ENCODE data around the gene GOPC.

GOPC gene

GRCh38 chr6:117552618-117553017 lies 49.7 kb downstream of the GOPC start:
- no peak for TF ChIP-seq CTCF (IDR thresholded peaks at IDR 0.05; ENCODE audit: low read depth, low read length, missing control alignments)
- no peak overlapping the region for H3K4me3 ChIP-seq (ENCODE audit: low read depth, low read length)
- no peak for DNase-seq (ENCODE audit: low read depth)
- in situ Hi-C loops (cut with HindIII; ENCODE audit: low sequenced_read_pairs): no loop called here

- TF ChIP-seq CTCF (IDR thresholded peaks at IDR 0.05; ENCODE audit: low read depth, low read length, missing control alignments): no peak
- H3K4me3 ChIP-seq (ENCODE audit: low read depth, low read length): no peak overlapping the region
- no peak for DNase-seq (ENCODE audit: low read depth)
- in situ Hi-C loops (cut with HindIII; ENCODE audit: low sequenced_read_pairs): no loop called here
Measured at GRCh38 chr6:117550618-117551242, 51.6 kb downstream of the GOPC start.

GRCh38 chr6:117550078-117550600 lies 52.2 kb downstream of the GOPC start:
- H3K4me3 ChIP-seq (ENCODE audit: low read depth, low read length): no peak overlapping the region
- TF ChIP-seq CTCF (IDR thresholded peaks at IDR 0.05; ENCODE audit: low read depth, low read length, missing control alignments): no peak
- DNase-seq (ENCODE audit: low read depth): no peak
- in situ Hi-C loops (cut with HindIII; ENCODE audit: low sequenced_read_pairs): no loop called here

GRCh38 chr6:117549611-117550010 lies 52.7 kb downstream of the GOPC start:
- in situ Hi-C loops (cut with HindIII; ENCODE audit: low sequenced_read_pairs): loop anchor here (10.0 kb wide), 1 partner anchor 85 kb away; no protein-coding TSS in a partner anchor
- no peak for DNase-seq (ENCODE audit: low read depth)
- TF ChIP-seq CTCF (IDR thresholded peaks at IDR 0.05; ENCODE audit: low read depth, low read length, missing control alignments): no peak
- no peak overlapping the region for H3K4me3 ChIP-seq (ENCODE audit: low read depth, low read length)

GRCh38 chr6:117548797-117549301 lies 53.5 kb downstream of the GOPC start:
- in situ Hi-C loops (cut with HindIII; ENCODE audit: low sequenced_read_pairs): loop anchor here (10.0 kb wide), 1 partner anchor 84 kb away; no protein-coding TSS in a partner anchor
- peak overlapping the region; percentile 4 for H3K4me3 ChIP-seq (ENCODE audit: low read depth, low read length)
- peak; percentile 78 for DNase-seq (ENCODE audit: low read depth)
- no peak for TF ChIP-seq CTCF (IDR thresholded peaks at IDR 0.05; ENCODE audit: low read depth, low read length, missing control alignments)

GRCh38 chr6:117547688-117548621 lies 54.4 kb downstream of the GOPC start:
- no peak for DNase-seq (ENCODE audit: low read depth)
- in situ Hi-C loops (cut with HindIII; ENCODE audit: low sequenced_read_pairs): loop anchor here (10.0 kb wide), 1 partner anchor 83 kb away; no protein-coding TSS in a partner anchor
- peak overlapping the region; percentile 31 for H3K4me3 ChIP-seq (ENCODE audit: low read depth, low read length)
- TF ChIP-seq CTCF (IDR thresholded peaks at IDR 0.05; ENCODE audit: low read depth, low read length, missing control alignments): peak; percentile 18

Measured in astrocyte of the cerebellum (primary cell).